Trophoblast cell (in vitro differentiated cells and primary cell): ENCODE data around the gene TINAG.
A peak's percentile ranks its signal among the peaks of the same experiment; 100 is the strongest.

Experiments
- DNase-seq, 2 donors: peaks; one replicate each; pipeline ENCODE4 v3.0.0-alpha.2; 2016
- H2AFZ ChIP-seq: 2 replicates; pipeline ENCODE4 v1.6.1; 2013; ENCODE audit warnings: low read length, moderate library complexity, mild to moderate bottlenecking; ENCODE audit not compliant: insufficient read depth, poor library complexity
- H2AK5ac ChIP-seq: 2 replicates; pipeline ENCODE4 v1.6.1; 2013; ENCODE audit warnings: mild to moderate bottlenecking, low read length
- H2BK120ac ChIP-seq: 2 replicates; pipeline ENCODE4 v1.6.1; 2013; ENCODE audit warnings: low read length, mild to moderate bottlenecking, moderate library complexity; ENCODE audit not compliant: insufficient read depth, poor library complexity
- H2BK12ac ChIP-seq: 2 replicates; pipeline ENCODE4 v1.6.1; 2013; ENCODE audit warnings: mild to moderate bottlenecking, low read length, moderate library complexity
- H2BK5ac ChIP-seq: 2 replicates; pipeline ENCODE4 v1.6.1; 2013; ENCODE audit warnings: low read length, low read depth, moderate library complexity, mild to moderate bottlenecking; ENCODE audit not compliant: poor library complexity
- H3K14ac ChIP-seq: 2 replicates; pipeline ENCODE4 v1.6.1; 2013; ENCODE audit warnings: mild to moderate bottlenecking, low read length
- H3K18ac ChIP-seq: 2 replicates; pipeline ENCODE4 v1.6.1; 2013; ENCODE audit warnings: mild to moderate bottlenecking, low read length
- H3K23ac ChIP-seq: 2 replicates; pipeline ENCODE4 v1.6.1; 2013; ENCODE audit warnings: low read length
- H3K27ac ChIP-seq: 2 replicates; pipeline ENCODE4 v1.5.1; 2013; ENCODE audit warnings: low read depth, mild to moderate bottlenecking, inconsistent platforms, low read length, moderate library complexity
- H3K27me3 ChIP-seq: 2 replicates; pipeline ENCODE4 v1.6.1; 2013; ENCODE audit warnings: inconsistent platforms, mild to moderate bottlenecking, low read length, moderate library complexity; ENCODE audit not compliant: insufficient read depth
- H3K36me3 ChIP-seq, 2 experiments: 1 replicate in 1 of 2; 2 replicates in 1 of 2; pipeline ENCODE4 v1.6.1; 2013; ENCODE audit warnings: low read length in 2 of 2, mild to moderate bottlenecking in 2 of 2, moderate library complexity in 1 of 2; ENCODE audit not compliant: insufficient read depth in 2 of 2, control insufficient read depth in 1 of 2
- H3K4ac ChIP-seq: 2 replicates; pipeline ENCODE4 v1.6.1; 2013; ENCODE audit warnings: low read depth, mild to moderate bottlenecking, low read length, moderate library complexity
- H3K4me1 ChIP-seq, 2 experiments: 1 replicate in 1 of 2; 2 replicates in 1 of 2; pipeline ENCODE4 v1.6.1; 2013; ENCODE audit warnings: low read length in 2 of 2, mild to moderate bottlenecking in 2 of 2, moderate library complexity in 1 of 2; ENCODE audit not compliant: insufficient read depth in 2 of 2, control insufficient read depth in 1 of 2
- H3K4me2 ChIP-seq: 2 replicates; pipeline ENCODE4 v1.6.1; 2013; ENCODE audit warnings: inconsistent platforms, mild to moderate bottlenecking, low read length, moderate library complexity
- H3K4me3 ChIP-seq: 2 replicates; pipeline ENCODE4 v1.5.1; 2013; ENCODE audit warnings: mild to moderate bottlenecking, low read depth, low read length, inconsistent platforms
- H3K79me1 ChIP-seq: one replicate; pipeline ENCODE4 v1.6.1; 2013; ENCODE audit warnings: low read length
- H3K79me2 ChIP-seq: 2 replicates; pipeline ENCODE4 v1.6.1; 2013; ENCODE audit warnings: low read length, mild to moderate bottlenecking; ENCODE audit not compliant: control insufficient read depth, insufficient read depth, poor library complexity
- H3K9ac ChIP-seq: 2 replicates; pipeline ENCODE4 v1.6.1; 2013; ENCODE audit warnings: mild to moderate bottlenecking, low read length
- H3K9me3 ChIP-seq: 2 replicates; pipeline ENCODE4 v1.6.1; 2013; ENCODE audit warnings: low read depth, mild to moderate bottlenecking, control low read depth, inconsistent platforms, low read length; ENCODE audit not compliant: insufficient read depth
- H4K12ac ChIP-seq: 2 replicates; pipeline ENCODE4 v1.6.1; 2013; ENCODE audit warnings: low read depth, mild to moderate bottlenecking, low read length, moderate library complexity
- H4K8ac ChIP-seq: 2 replicates; pipeline ENCODE4 v1.6.1; 2013; ENCODE audit warnings: low read depth, mild to moderate bottlenecking, low read length, moderate library complexity
- H4K91ac ChIP-seq: one replicate; pipeline ENCODE4 v1.6.1; 2013; ENCODE audit warnings: low read depth, mild to moderate bottlenecking, low read length, moderate library complexity
- WGBS: extraction: QIAGEN DNeasy Blood & Tissue Kit; methylation state at CpG from one replicate; pipeline ENCODE4 v1.1.7; 2013; ENCODE audit warnings: missing lambda C conversion rate; ENCODE audit not compliant: insufficient read length, insufficient coverage; ENCODE audit errors: extremely low coverage; 5-methylcytosine and 5-hydroxymethylcytosine counted together

Gene TINAG

DNA sequence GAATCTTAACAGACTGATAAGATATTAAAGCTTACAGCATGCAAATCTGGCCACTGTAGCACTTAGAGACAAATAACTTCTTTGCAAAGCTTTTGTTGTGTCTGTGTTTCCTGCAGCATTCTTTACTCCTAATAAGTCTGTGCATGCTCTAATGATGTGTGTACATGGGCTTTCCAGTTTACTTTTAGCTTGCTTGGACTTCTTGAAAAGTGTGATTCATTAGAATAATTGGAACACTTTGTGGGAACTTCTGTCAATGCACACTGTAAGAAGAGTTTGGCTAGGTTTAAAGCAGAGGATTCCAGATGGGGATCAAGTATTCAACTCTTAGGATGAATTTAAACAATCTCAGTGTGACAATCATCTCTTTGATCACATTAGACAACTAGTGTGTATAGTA lies 22.1 kb upstream of the TINAG start:
- no peaks in the 10 kb centered on the region for H3K9me3 ChIP-seq

GRCh38 chr6:54288474-54288873 lies 19.8 kb upstream of the TINAG start:
- H3K79me2 ChIP-seq: no peaks in the 10 kb centered on the region
- H3K4ac ChIP-seq: no peak overlapping the region
- no peak overlapping the region for H3K23ac ChIP-seq
- H3K36me3 ChIP-seq: no peaks in the 10 kb centered on the region
- no peak overlapping the region for H4K91ac ChIP-seq
- H3K9ac ChIP-seq: no peak overlapping the region
- H3K27me3 ChIP-seq: no peaks in the 10 kb centered on the region
- no peak overlapping the region for H2BK120ac ChIP-seq
- H3K4me1 ChIP-seq: no peaks in the 10 kb centered on the region
- WGBS: no CpG with 5 or more reads among the region's 2 CpGs
- H2AFZ ChIP-seq: no peak overlapping the region
- H2BK12ac ChIP-seq: no peak overlapping the region
- H4K12ac ChIP-seq: no peak overlapping the region
- no peak overlapping the region for H3K18ac ChIP-seq
- no peak overlapping the region for H2AK5ac ChIP-seq
- H3K79me1 ChIP-seq: no peaks in the 10 kb centered on the region
- no peak overlapping the region for H3K4me2 ChIP-seq
- no peak for DNase-seq
- H3K14ac ChIP-seq: no peak overlapping the region
- H3K4me3 ChIP-seq: no peak overlapping the region
- no peak overlapping the region for H4K8ac ChIP-seq
- H3K9me3 ChIP-seq: no peaks in the 10 kb centered on the region
- H2BK5ac ChIP-seq: no peak overlapping the region
- H3K27ac ChIP-seq: no peak overlapping the region

More for the DNA sequence above, 22.1 kb upstream of the TINAG start:
- Histone ChIP-seq H3K4me3 (no peak overlapping the region), H3K79me1 (no peaks in the 10 kb centered on the region), H3K23ac (no peak overlapping the region), H3K79me2 (no peaks in the 10 kb centered on the region), H3K14ac (no peak overlapping the region), H3K4ac (no peak overlapping the region), H2AK5ac (no peak overlapping the region), H2AFZ (no peak overlapping the region), H3K27ac (no peak overlapping the region), H4K8ac (no peak overlapping the region), H3K9ac (no peak overlapping the region), H4K12ac (no peak overlapping the region), H4K91ac (no peak overlapping the region), H3K4me1 (no peaks in the 10 kb centered on the region), H2BK5ac (no peak overlapping the region), H2BK120ac (no peak overlapping the region), H3K27me3 (no peaks in the 10 kb centered on the region), H3K36me3 (no peaks in the 10 kb centered on the region), H3K4me2 (no peak overlapping the region), H3K18ac (no peak overlapping the region), H2BK12ac (no peak overlapping the region)
- no peak for DNase-seq

DNA sequence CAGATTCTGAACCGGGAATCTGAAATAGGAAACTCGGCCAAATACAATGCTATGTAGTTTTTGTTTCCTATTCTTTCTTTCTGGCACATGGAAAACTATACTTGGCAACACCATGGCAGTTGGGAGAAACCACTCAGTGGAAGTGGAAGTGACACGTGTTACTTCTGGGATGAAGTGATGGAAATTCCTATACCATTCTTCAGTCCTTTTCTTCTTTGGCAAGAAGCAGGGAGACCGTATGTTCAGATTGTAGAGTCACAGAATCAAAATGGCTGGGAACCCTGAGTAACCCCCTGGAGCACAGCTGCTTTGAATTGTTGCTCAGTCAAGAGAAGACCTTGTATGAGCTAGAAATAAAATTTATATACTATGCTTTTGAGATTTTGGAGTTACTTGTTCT lies 18.8 kb upstream of the TINAG start:
- no peak overlapping the region for H2AFZ ChIP-seq
- H3K9me3 ChIP-seq: no peaks in the 10 kb centered on the region
- H3K4me1 ChIP-seq: no peaks in the 10 kb centered on the region
- no peak overlapping the region for H4K12ac ChIP-seq
- no peaks in the 10 kb centered on the region for H3K79me1 ChIP-seq
- WGBS: no CpG with 5 or more reads among the region's 4 CpGs
- H3K27ac ChIP-seq: no peak overlapping the region
- no peak overlapping the region for H3K4ac ChIP-seq
- H3K4me2 ChIP-seq: no peak overlapping the region
- no peak overlapping the region for H4K8ac ChIP-seq
- H3K23ac ChIP-seq: no peak overlapping the region
- H3K18ac ChIP-seq: no peak overlapping the region
- no peaks in the 10 kb centered on the region for H3K27me3 ChIP-seq
- no peak overlapping the region for H4K91ac ChIP-seq
- H2BK5ac ChIP-seq: no peak overlapping the region
- no peak overlapping the region for H2AK5ac ChIP-seq
- no peak overlapping the region for H2BK12ac ChIP-seq
- H3K79me2 ChIP-seq: no peaks in the 10 kb centered on the region
- no peak overlapping the region for H3K4me3 ChIP-seq
- H2BK120ac ChIP-seq: no peak overlapping the region
- no peaks in the 10 kb centered on the region for H3K36me3 ChIP-seq
- DNase-seq: no peak
- H3K9ac ChIP-seq: no peak overlapping the region
- no peak overlapping the region for H3K14ac ChIP-seq

DNA sequence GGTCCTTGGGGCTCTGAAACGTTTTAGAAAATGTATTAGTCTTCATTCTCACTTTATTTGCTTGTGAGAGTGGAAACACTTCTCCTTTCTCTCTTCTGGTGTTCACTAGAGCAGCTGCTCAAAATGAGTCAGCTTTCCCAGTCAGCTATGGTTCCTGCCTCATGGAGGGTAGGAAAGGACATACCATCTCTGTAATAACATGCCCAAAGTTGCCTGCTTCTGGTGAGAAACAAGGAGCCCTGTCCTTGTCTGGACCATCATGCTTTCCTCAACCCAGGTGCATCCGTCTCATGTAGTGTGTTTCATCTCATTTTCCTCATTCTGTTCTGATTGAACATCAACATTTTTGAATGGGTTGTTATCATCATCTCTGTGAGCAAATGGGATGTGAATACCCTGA lies 17.1 kb upstream of the TINAG start:
- Histone ChIP-seq H3K79me2 (no peaks in the 10 kb centered on the region), H3K14ac (no peak overlapping the region), H2BK5ac (no peak overlapping the region), H3K36me3 (no peaks in the 10 kb centered on the region), H3K4me3 (no peak overlapping the region), H3K23ac (peak overlapping the region; percentile 13), H3K9ac (no peak overlapping the region), H3K4me1 (no peaks in the 10 kb centered on the region), H4K8ac (no peak overlapping the region), H4K12ac (no peak overlapping the region), H2BK120ac (no peak overlapping the region), H2AK5ac (no peak overlapping the region), H3K79me1 (no peaks in the 10 kb centered on the region), H3K9me3 (no peaks in the 10 kb centered on the region), H2BK12ac (no peak overlapping the region), H4K91ac (no peak overlapping the region), H3K27ac (no peak overlapping the region), H3K18ac (no peak overlapping the region), H3K4me2 (no peak overlapping the region), H3K27me3 (no peaks in the 10 kb centered on the region), H3K4ac (no peak overlapping the region), H2AFZ (no peak overlapping the region)
- no CpG with 5 or more reads among the region's 2 CpGs for WGBS
- peak in 1 of 2 donors; percentile 4 for DNase-seq
